Measurements from ENCODE around the gene KAZN. TPM values are rescaled to one million over a fixed set of nuclear protein-coding genes. Genes with fewer than 3 reads are reported as not detected.
A peak's percentile ranks its signal among the peaks of the same experiment; 100 is the strongest.

Gene KAZN
- total and polyA plus RNA-seq, 8 donors: 11.1 to 37.5 (median 30.2) TPM

DNA sequence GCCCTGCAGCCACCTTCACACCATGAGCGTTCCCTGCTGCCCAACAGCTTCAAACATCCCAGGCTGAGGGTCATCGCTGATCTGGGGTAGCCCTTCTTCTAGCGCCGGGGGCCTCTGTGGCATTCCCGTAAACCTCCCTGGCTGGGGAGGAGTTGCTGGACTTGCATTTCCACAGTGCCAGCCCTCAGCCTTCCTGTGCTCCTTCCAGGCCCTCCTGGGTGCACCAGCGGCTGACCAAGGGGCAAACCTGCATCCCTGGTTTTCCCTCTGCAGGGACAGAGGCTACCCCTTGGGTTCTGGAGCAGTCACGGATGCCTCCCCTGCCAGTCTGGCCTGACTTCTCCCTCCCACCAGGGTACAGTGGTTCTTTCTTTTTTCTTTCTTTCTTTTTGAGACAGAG is 336.4 kb downstream of the KAZN start:
- DNase-seq (peak in 1 of 4 donors; percentile 47), ATAC-seq (no peak)
- Histone ChIP-seq H3K4me1 (peaks cover 2 to 3% of the 10 kb centered on the region in 2 donors), H3K9me3 (no peaks in the 10 kb centered on the region), H3K4me3 (no peak overlapping the region), H3K27ac (no peak overlapping the region), H3K36me3 (no peaks in the 10 kb centered on the region), H3K27me3 (no peaks in the 10 kb centered on the region)
- TF ChIP-seq, protein P1, sequence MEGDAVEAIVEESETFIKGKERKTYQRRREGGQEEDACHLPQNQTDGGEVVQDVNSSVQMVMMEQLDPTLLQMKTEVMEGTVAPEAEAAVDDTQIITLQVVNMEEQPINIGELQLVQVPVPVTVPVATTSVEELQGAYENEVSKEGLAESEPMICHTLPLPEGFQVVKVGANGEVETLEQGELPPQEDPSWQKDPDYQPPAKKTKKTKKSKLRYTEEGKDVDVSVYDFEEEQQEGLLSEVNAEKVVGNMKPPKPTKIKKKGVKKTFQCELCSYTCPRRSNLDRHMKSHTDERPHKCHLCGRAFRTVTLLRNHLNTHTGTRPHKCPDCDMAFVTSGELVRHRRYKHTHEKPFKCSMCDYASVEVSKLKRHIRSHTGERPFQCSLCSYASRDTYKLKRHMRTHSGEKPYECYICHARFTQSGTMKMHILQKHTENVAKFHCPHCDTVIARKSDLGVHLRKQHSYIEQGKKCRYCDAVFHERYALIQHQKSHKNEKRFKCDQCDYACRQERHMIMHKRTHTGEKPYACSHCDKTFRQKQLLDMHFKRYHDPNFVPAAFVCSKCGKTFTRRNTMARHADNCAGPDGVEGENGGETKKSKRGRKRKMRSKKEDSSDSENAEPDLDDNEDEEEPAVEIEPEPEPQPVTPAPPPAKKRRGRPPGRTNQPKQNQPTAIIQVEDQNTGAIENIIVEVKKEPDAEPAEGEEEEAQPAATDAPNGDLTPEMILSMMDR (IDR thresholded peaks at IDR 0.05): no peak
- intact Hi-C loops (cut with DNase I): no loop called here

DNA sequence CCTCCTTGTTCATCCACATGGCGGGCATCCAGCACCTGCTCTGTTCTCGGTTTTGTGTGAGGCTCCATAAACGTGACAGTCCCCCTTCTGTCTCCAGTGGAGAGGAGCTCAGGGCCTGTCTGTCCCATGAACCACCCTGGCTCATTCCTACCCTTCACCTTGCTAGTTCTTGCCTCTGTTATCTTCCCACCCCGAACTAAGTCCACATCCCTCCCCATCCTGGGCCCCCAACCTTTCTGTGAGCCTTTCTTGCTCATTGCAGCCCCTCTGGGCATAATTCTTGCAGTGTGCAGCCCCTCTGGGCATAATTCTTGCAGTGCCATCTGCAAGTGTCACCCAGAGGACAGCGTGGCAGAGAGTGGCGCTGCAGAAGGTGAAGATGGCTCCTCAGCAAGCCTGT is 338.3 kb downstream of the KAZN start:
- TF ChIP-seq, protein P1 (IDR thresholded peaks at IDR 0.05): no peak
- DNase-seq (no peak), ATAC-seq (no peak)
- H3K4me1 ChIP-seq: peaks cover 0 to 3% of the 10 kb centered on the region in 2 donors
- no peaks in the 10 kb centered on the region for H3K27me3 ChIP-seq
- H3K36me3 ChIP-seq: no peaks in the 10 kb centered on the region
- H3K27ac ChIP-seq: no peak overlapping the region
- no peaks in the 10 kb centered on the region for H3K9me3 ChIP-seq
- intact Hi-C loops (cut with DNase I): no loop called here
- no peak overlapping the region for H3K4me3 ChIP-seq

DNA sequence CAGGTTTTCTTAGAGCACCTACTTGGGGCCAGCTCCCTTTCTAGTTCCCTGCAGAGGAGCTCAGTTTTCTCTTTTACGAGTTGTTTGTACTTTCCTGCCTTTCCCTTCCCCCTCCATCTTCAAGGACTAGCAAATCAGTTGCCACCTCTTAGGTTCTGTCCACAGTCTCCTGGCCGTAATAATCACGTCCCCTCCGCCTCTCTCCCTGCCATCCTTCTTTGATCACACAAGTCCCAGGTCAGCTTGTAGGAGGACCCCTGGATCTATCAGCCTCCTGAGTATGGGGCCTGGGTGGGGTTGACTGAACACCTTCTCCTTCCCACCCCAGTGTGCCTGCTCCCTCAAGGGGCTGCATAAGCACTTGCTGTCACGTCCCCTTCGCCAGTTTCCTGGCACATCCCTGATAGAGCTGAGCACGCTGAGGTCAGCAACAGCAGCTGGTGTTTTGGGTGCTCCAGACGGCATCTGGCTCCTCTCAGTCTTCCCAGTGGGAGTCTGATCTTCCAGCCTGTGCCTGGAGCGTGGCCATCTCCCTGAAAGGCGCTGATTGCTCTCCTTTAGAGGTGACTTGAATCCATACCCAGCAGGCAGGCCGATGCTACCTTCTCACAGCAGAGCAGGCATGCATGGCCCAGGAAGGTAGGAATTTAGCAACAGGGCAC is 338.9 kb downstream of the KAZN start:
- TF ChIP-seq, protein P1 (IDR thresholded peaks at IDR 0.05): no peak
- intact Hi-C loops (cut with DNase I): no loop called here
- H3K27ac ChIP-seq: no peak overlapping the region
- DNase-seq: no peak
- no peak for ATAC-seq
- no peaks in the 10 kb centered on the region for H3K9me3 ChIP-seq
- no peaks in the 10 kb centered on the region for H3K36me3 ChIP-seq
- peaks cover 0 to 6% of the 10 kb centered on the region in 2 donors for H3K4me1 ChIP-seq
- no peak overlapping the region for H3K4me3 ChIP-seq
- H3K27me3 ChIP-seq: no peaks in the 10 kb centered on the region

DNA sequence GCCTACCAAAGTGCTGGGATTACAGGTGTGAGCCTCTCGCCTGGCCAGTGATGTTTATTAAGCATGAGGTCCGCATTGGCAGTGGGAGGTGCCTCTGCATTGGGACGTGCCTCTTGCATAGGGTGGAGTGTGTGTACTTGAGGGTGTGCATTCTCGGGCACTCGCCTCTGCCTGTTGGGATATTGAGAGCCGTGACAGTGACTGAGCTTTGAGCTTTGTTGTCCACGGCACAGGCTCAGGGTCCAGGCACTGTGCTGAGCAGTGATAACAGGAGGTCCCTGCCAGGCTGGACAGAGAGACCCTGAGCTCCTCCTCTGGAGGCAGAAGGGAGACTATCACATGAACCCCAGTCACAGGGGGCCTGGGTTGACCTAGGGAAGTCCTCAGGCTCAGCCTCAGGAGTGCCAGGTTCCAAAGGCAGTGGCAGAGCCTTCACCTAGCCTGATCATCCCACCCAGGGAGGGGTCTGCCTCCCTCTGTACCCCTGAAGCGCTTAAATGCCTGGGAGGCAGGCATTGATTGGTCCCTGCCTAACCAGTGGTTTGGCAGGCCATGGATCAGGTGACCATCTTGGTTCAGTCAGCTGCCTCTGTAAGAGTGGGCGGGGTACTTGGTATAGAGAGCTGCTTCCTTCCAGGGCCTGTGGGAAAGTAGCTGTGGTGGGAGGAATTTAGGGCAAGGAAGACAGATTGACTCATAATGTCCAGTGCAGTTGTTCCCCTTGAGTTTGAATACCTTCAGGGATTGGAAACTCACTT is 341.2 kb downstream of the KAZN start:
- Histone ChIP-seq H3K9me3 (no peaks in the 10 kb centered on the region), H3K4me3 (no peak overlapping the region)

More for the DNA sequence above, 341.2 kb downstream of the KAZN start:
- Histone ChIP-seq H3K4me1 (peaks cover 1 to 11% of the 10 kb centered on the region in 2 donors), H3K27ac (peak overlapping the region in 1 of 2 donors; percentile 16), H3K36me3 (no peaks in the 10 kb centered on the region), H3K27me3 (no peaks in the 10 kb centered on the region)
- ATAC-seq (peak; percentile 50), DNase-seq (no peak)
- intact Hi-C loops (cut with DNase I): no loop called here
- TF ChIP-seq, protein P1 (IDR thresholded peaks at IDR 0.05): no peak

Data from left lung (tissue), 10 donors.